GM10266 (cell line): Measurements from ENCODE around the gene FATE1.

Experiments used
- DNase-seq: peaks from one replicate; pipeline ENCODE4 v3.0.0; 2012; ENCODE audit errors: extremely low spot score
- TF ChIP-seq, protein P1 (sequence below): IDR thresholded peaks from 2 replicates; pipeline ENCODE4 v1.5.1; 2012; ENCODE audit warnings: mild to moderate bottlenecking, low read depth; ENCODE audit not compliant: control insufficient read depth, insufficient read depth; ENCODE audit errors: missing control alignments

Gene FATE1

DNA sequence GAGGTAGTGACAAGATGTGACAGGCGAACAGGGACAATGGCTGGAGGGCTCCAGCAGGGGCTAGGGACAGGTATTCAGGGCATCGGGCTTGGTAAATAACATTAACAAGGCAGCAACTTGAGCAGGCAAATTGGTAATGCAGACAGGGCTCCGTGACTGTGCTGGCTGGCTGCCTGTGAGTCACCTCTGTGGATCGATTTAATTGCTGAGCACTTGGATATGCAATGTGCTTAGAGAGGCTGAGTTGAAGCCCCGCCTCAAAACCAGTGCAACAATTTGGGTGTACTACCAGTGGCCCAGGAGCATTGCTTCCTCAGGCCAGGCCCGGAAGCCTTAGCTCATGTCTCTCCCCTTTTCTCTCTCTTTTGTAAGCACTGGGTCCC, 38.2 kb downstream of the FATE1 start:
- TF ChIP-seq, protein P1, sequence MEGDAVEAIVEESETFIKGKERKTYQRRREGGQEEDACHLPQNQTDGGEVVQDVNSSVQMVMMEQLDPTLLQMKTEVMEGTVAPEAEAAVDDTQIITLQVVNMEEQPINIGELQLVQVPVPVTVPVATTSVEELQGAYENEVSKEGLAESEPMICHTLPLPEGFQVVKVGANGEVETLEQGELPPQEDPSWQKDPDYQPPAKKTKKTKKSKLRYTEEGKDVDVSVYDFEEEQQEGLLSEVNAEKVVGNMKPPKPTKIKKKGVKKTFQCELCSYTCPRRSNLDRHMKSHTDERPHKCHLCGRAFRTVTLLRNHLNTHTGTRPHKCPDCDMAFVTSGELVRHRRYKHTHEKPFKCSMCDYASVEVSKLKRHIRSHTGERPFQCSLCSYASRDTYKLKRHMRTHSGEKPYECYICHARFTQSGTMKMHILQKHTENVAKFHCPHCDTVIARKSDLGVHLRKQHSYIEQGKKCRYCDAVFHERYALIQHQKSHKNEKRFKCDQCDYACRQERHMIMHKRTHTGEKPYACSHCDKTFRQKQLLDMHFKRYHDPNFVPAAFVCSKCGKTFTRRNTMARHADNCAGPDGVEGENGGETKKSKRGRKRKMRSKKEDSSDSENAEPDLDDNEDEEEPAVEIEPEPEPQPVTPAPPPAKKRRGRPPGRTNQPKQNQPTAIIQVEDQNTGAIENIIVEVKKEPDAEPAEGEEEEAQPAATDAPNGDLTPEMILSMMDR, result no peak
- no peak for DNase-seq

DNA sequence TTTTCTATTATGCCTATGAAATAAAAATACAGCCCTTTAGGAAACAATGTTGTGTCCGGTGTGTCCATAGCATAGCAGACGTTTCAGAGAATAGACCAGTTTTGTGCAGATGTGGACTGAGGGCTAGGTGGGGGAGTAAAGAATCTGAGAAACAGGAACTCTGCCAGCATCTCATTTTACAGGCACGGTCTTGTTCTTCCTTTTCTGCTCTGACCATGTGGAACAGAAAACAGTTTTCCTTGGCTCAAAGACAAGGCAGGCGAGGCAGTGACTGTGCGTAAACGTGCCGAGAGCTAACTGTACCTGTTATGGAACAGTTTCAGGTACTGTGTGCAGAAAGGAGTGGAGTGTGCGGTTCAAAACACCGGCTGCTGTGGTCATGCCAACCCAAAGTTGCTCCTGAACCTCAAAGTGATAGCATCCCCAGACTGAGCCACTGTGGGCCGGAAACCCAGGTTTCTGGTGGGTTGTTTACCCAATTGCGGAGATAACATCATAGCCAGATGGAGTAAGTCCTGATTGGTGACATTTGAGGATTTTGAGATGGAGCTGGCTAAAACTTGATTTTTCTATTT, 38.9 kb downstream of the FATE1 start:
- DNase-seq, result no peak

DNA sequence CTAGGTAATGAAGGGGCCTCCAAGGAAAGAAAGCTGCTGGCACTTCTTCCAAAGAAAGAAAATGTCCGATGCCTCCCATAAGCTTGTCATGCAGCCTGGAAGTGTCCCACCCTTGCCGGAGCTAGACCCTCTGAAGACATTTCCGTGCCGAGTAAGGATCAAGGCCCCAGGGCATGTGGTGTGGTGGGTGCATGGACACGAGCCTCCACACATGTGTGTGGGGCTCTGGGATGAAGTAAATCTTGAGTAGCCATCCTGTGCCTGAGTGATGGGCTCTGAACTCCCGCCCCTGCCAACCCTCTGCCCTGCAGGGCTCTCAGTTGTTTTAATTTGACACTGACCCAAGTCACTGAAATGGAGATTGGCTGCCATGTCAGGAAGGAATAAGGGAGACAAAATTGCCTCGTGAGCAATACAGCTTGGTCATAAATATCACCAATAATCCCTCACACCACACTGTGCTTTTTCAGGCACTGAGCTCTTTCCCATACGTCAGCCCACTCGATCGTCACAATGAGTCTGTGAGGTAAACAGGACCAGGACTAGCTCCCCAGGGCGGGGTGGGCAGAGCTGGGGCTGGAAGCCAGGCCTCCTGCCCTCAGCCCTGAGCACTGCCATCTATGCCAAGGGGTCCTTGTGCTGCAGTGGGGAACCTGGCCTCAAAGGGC, 43.3 kb downstream of the FATE1 start:
- TF ChIP-seq, protein P1, result no peak

More for the DNA sequence above, 38.9 kb downstream of the FATE1 start:
- TF ChIP-seq, protein P1, result no peak

DNA sequence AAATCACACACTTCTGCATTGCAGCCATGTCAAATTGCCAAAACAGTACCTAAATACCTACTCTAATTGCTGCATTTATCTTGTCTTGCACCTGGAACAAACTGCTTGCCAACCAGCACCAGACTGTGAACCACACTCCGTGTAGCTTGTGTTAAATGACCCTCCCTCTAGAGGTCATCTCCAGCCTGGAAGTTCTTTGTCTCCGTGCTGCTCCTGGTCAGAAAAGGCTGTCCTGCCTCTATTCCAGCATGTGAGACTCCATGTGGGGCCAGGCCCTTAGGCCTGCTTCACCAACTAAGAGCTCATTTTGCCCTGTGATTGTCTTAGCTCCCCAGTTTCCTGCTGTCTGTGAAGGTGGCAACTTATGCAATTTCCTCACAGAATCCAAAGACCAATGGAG, 47.0 kb downstream of the FATE1 start:
- no peak for DNase-seq
- TF ChIP-seq, protein P1, result no peak

More for the DNA sequence above, 43.3 kb downstream of the FATE1 start:
- no peak for DNase-seq

DNA sequence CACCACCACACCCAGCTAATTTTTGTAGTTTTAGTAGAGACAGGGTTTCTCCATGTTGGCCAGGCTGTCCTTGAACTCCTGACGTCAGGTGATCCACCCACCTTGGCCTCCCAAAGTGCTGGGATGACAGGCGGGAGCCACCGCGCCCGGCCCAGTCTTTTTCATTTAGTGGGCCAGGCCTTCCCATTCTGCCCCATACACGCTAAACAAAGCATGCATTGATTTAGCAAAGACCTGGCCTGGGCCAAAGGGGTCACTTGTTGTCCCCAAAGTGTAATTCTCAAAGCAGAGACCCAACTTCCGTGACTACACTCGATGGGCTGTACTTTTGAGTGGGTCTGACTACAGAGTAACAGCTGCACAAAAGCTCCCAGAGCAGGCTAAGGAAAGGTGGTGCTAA, 47.9 kb downstream of the FATE1 start:
- TF ChIP-seq, protein P1, result no peak
- DNase-seq, result no peak

DNA sequence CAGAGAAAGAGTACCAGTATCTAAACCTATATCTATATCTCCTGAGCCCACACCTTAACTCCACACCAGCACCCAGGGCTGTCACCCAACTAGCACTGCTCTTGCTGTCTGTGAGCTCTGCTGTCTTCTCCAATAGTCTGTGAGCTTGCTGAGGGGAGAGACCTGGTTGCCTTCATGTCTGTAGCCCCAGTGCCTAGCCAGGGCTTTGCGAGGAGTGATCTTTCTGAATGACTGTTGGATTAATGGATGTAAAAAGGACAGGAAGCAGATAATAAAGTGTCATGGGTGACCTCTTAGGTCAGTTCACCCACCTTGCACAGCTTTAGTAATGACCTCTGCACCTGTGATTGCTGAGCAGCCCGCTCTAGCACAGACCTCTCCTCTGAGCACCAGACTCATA, 49.2 kb downstream of the FATE1 start:
- TF ChIP-seq, protein P1, result no peak
- DNase-seq, result no peak

DNA sequence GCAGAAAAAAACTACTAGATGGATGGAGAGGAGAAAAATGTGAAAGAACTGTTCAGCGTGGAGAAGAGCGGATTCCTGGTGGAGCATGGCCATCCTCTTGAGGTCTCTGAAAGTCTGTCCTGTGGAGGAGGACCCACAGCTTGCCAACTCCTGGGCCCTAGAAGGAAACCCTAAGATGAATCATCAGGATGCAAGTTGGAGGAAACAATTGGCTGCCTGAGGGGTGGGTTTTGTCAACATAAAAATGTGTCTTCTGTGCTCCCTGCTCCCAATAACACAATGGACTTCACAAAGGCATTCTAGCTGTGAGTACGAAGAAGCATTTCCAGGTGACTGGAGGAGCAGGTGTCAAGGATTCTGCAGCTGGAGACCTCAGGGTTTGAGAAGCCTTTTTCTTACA, 55.9 kb downstream of the FATE1 start:
- TF ChIP-seq, protein P1, result no peak
- no peak for DNase-seq
